Activated T-cell treated with anti-CD3 and anti-CD28 coated beads, Interleukin-2, amount 50 U/mL, for 4 hours (primary cell): Measurements from ENCODE around the gene MAST1. TPM values are rescaled to one million over a fixed set of nuclear protein-coding genes. Genes with fewer than 3 reads are reported as not detected.
"Not testable (repeated sequence)": the region's sequence is repeated elsewhere in the genome, so short reads cannot be mapped to it uniquely, and the experiment has no call there.

ENCODE experiments used
- ATAC-seq, 2 donors: fragments of 200-7000 bp; cut with Tn5 transposase; one replicate each; pipeline ENCODE4 v1.10.0; 2021
- DNase-seq: peaks from one replicate; pipeline ENCODE4 v3.0.0-alpha.2; 2020
- H3K27me3 Mint-ChIP-seq: one replicate; pipeline ENCODE4 v1.8.0; 2021; ENCODE audit warnings: low read depth, mixed read lengths
- H3K36me3 Mint-ChIP-seq: one replicate; pipeline ENCODE4 v1.8.0; 2022; ENCODE audit warnings: mixed read lengths; ENCODE audit not compliant: insufficient read depth
- H3K4me1 Mint-ChIP-seq: one replicate; pipeline ENCODE4 v1.8.0; 2021; ENCODE audit warnings: low read depth, mixed read lengths
- H3K4me3 Mint-ChIP-seq: one replicate; pipeline ENCODE4 v1.8.0; 2021; ENCODE audit warnings: mild to moderate bottlenecking, moderate library complexity, mixed read lengths
- H3K9me3 Mint-ChIP-seq: one replicate; pipeline ENCODE4 v1.8.0; 2021; ENCODE audit warnings: mixed read lengths
- total RNA-seq, 3 donors: library from RNA; stranded (reverse); gene quantifications; one replicate each; pipeline ENCODE4 v1.2.1, GENCODE V29; 2021

MAST1 gene
- total RNA-seq, 3 donors from 2014 or later: 0.37 to 1.0 (median 0.38) TPM

DNA sequence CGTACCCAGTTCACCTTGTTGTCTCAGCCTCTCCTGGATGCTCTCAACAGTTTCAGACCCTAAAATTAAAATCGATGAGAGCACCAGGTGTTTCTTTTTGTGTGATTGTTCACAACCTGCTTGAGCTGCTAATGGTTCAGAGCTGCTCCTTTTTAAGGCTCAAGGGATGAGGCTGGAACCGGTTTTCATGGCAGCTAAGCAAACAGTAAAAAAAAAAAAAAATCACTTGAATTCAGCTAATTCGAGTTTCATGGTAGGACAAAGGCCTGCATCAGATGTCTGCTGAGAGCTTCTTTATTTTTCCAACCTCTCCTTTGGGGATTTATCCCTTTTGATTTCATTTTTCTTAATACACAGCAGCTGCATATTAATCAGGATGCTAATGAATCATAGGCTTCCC lies 74.3 kb downstream of the MAST1 start:
- H3K27me3 Mint-ChIP-seq: no peaks in the 10 kb centered on the region
- no peaks in the 10 kb centered on the region for H3K36me3 Mint-ChIP-seq
- no peaks in the 10 kb centered on the region for H3K9me3 Mint-ChIP-seq
- no peak overlapping the region for H3K4me3 Mint-ChIP-seq
- DNase-seq: no peak
- H3K4me1 Mint-ChIP-seq: peaks cover 25% of the 10 kb centered on the region
- ATAC-seq: no peak

GRCh38 chr19:12913011-12913561 lies 74.8 kb downstream of the MAST1 start:
- H3K4me1 Mint-ChIP-seq: peaks cover 25% of the 10 kb centered on the region
- H3K4me3 Mint-ChIP-seq: no peak overlapping the region
- H3K27me3 Mint-ChIP-seq: no peaks in the 10 kb centered on the region
- ATAC-seq (no peak), DNase-seq (no peak)
- no peaks in the 10 kb centered on the region for H3K9me3 Mint-ChIP-seq
- H3K36me3 Mint-ChIP-seq: no peaks in the 10 kb centered on the region

- H3K4me1 Mint-ChIP-seq: peaks cover 28% of the 10 kb centered on the region
- peak overlapping the region; percentile 52 for H3K4me3 Mint-ChIP-seq
- DNase-seq: peak; percentile 38
- H3K27me3 Mint-ChIP-seq: no peaks in the 10 kb centered on the region
- peak; percentile 38 to 57 for ATAC-seq
- H3K36me3 Mint-ChIP-seq: no peaks in the 10 kb centered on the region
- no peaks in the 10 kb centered on the region for H3K9me3 Mint-ChIP-seq
Measured at GRCh38 chr19:12913851-12914690, 75.8 kb downstream of the MAST1 start.

DNA sequence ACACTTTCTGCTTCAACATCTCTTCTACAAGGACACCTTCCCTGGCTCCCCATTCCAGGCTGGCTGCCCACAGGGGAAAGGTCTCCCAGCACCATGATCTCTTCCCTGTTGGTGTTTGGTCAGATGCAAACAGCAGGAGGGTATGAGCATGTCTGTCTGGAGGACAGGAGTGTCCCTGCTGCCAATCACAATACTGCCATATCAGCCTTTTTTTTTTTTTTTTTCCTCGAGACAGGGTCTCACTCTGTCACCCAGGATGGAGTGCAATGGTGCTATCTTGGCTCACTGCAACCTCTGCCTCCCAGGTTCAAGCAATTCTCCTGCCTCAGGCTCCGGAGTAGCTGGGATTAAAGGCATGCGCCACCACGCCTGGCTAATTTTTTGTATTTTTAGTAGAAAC lies 77.5 kb downstream of the MAST1 start:
- ATAC-seq, H3K4me3 Mint-ChIP-seq, DNase-seq, H3K27me3 Mint-ChIP-seq, H3K36me3 Mint-ChIP-seq, H3K9me3 Mint-ChIP-seq: not testable (repeated sequence)
- peaks cover 34% of the 10 kb centered on the region for H3K4me1 Mint-ChIP-seq

- DNase-seq: no peak
- Mint-ChIP-seq H3K4me3 (peak overlapping the region; percentile 65), H3K4me1 (peaks cover 31% of the 10 kb centered on the region), H3K27me3 (no peaks in the 10 kb centered on the region), H3K9me3 (no peaks in the 10 kb centered on the region), H3K36me3 (peaks cover 5% of the 10 kb centered on the region)
- ATAC-seq: no peak
Measured at GRCh38 chr19:12918253-12918652, 79.9 kb downstream of the MAST1 start.

DNA sequence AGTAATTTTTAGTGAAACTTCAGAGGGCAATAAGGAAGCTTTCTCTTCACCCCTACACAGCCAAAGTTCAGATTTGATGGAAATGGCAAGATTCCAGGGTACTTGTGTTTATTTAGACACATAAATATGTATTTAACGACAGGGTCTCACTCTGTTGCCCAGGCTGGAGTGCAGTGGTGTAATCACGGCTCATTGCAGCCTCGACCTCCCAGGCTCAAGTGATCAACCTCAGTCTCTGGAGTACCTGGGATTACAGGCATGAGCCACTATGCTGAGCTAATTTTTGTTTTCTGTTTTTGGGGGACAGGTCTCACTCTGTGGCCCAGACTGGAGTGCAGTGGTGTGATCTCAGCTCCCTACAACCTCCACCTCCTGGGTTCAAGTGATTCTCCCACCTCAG lies 82.7 kb downstream of the MAST1 start:
- Mint-ChIP-seq H3K36me3 (peaks cover 20% of the 10 kb centered on the region), H3K9me3 (no peaks in the 10 kb centered on the region), H3K27me3 (no peaks in the 10 kb centered on the region), H3K4me1 (peaks cover 11% of the 10 kb centered on the region), H3K4me3 (no peak overlapping the region)
- ATAC-seq: no peak
- no peak for DNase-seq

- Mint-ChIP-seq H3K36me3 (peaks cover 26% of the 10 kb centered on the region), H3K4me1 (peaks cover 9% of the 10 kb centered on the region), H3K27me3 (no peaks in the 10 kb centered on the region), H3K4me3 (no peak overlapping the region), H3K9me3 (no peaks in the 10 kb centered on the region)
- ATAC-seq (no peak), DNase-seq (no peak)
Measured at GRCh38 chr19:12922959-12923358, 84.6 kb downstream of the MAST1 start.

Other genes starting within 250 kb of the MAST1 start
- gene ZNF490, start 227.7 kb upstream of the MAST1 start, total RNA-seq: 1 to 10 TPM; 7.2 to 7.8 (median 7.5) TPM
- gene ZNF791, start 227.6 kb upstream of the MAST1 start, total RNA-seq: 10 to 100 TPM; 13.3 to 19.5 (median 13.8) TPM
- 100 to 1,000 TPM in 2 of 3 donors, 10 to 100 TPM in 1; 97.3 to 131 (median 127) TPM for gene MAN2B1, start 171.8 kb upstream of the MAST1 start, total RNA-seq
- 10 to 100 TPM; 27.8 to 29.6 (median 28.3) TPM for gene WDR83, start 171.7 kb upstream of the MAST1 start, total RNA-seq
- gene DHPS, start 156.6 kb upstream of the MAST1 start, total RNA-seq: 100 to 1,000 TPM; 129 to 137 (median 132) TPM
- not detected for gene GNG14, start 150.5 kb upstream of the MAST1 start, total RNA-seq
- gene FBXW9, start 141.9 kb upstream of the MAST1 start, total RNA-seq: 1 to 10 TPM; 7.9 to 9.9 (median 9.4) TPM
- 100 to 1,000 TPM; 223 to 236 (median 232) TPM for gene TNPO2, start 114.6 kb upstream of the MAST1 start, total RNA-seq
- gene TRIR, start 103.8 kb upstream of the MAST1 start, total RNA-seq: 100 to 1,000 TPM; 223 to 251 (median 235) TPM
- gene GET3, start 101.0 kb upstream of the MAST1 start, total RNA-seq: 10 to 100 TPM; 92.8 to 95.1 (median 93.8) TPM
- gene BEST2, start 86.7 kb upstream of the MAST1 start, total RNA-seq: not detected
- gene HOOK2, start 63.0 kb upstream of the MAST1 start, total RNA-seq: 1 to 10 TPM; 5.9 to 8.4 (median 6.0) TPM
- gene JUNB, start 47.0 kb upstream of the MAST1 start, total RNA-seq: 100 to 1,000 TPM; 261 to 295 (median 287) TPM
- gene PRDX2, start 36.7 kb upstream of the MAST1 start, total RNA-seq: 100 to 1,000 TPM; 185 to 224 (median 211) TPM
- 10 to 100 TPM; 10.3 to 18.8 (median 12.6) TPM for gene THSD8, start 36.4 kb upstream of the MAST1 start, total RNA-seq
- 10 to 100 TPM; 32.3 to 42.7 (median 39.1) TPM for gene RNASEH2A, start 31.9 kb upstream of the MAST1 start, total RNA-seq
- gene RTBDN, start 3.9 kb upstream of the MAST1 start, total RNA-seq: not detected
- gene DNASE2, start 42.9 kb downstream of the MAST1 start, total RNA-seq: 10 to 100 TPM; 14.3 to 19.5 (median 15.9) TPM
- gene KLF1, start 48.7 kb downstream of the MAST1 start, total RNA-seq: under 1 TPM; 0.55 to 0.92 (median 0.68) TPM
- gene GCDH, start 52.6 kb downstream of the MAST1 start, total RNA-seq: 10 to 100 TPM; 60.1 to 85.8 (median 72.8) TPM
- gene SYCE2, start 80.8 kb downstream of the MAST1 start, total RNA-seq: under 1 TPM; 0.53 to 0.91 (median 0.87) TPM
- gene FARSA, start 95.2 kb downstream of the MAST1 start, total RNA-seq: 100 to 1,000 TPM; 345 to 368 (median 368) TPM
- gene CALR, start 100.1 kb downstream of the MAST1 start, total RNA-seq: 1,000 to 10,000 TPM; 1,489 to 1,621 (median 1,575) TPM
- 100 to 1,000 TPM; 256 to 265 (median 264) TPM for gene RAD23A, start 107.3 kb downstream of the MAST1 start, total RNA-seq
- gene GADD45GIP1, start 118.7 kb downstream of the MAST1 start, total RNA-seq: 10 to 100 TPM; 60.5 to 65.2 (median 61.8) TPM
- gene DAND5, start 131.1 kb downstream of the MAST1 start, total RNA-seq: not detected
- 10 to 100 TPM; 11.1 to 20.4 (median 16.1) TPM for gene NFIX, start 157.0 kb downstream of the MAST1 start, total RNA-seq